Sigmoid colon (tissue), 4 donors: Measurements from ENCODE around the gene SAMD10.
A peak's percentile ranks its signal among the peaks of the same experiment; 100 is the strongest.

Experiments
- EP300 ChIP-seq, 4 donors: sonication (generic); formaldehyde crosslinking; IDR thresholded peaks; one replicate each; pipeline ENCODE4 v1.6.1; 2017; ENCODE audit warnings: antibody characterized with exemption in 4 of 4
- POLR2A ChIP-seq, 2 donors: fragments of 450-650 bp; IDR thresholded peaks; one replicate each; pipeline ENCODE4 v1.6.1; 2016; ENCODE audit warnings: antibody characterized with exemption in 2 of 2, mild to moderate bottlenecking in 2 of 2, moderate library complexity in 2 of 2
- POLR2AphosphoS5 ChIP-seq, 4 donors: sonication (generic); formaldehyde crosslinking; IDR thresholded peaks; one replicate each; pipeline ENCODE4 v1.6.1; 2017; ENCODE audit warnings: antibody characterized with exemption in 4 of 4
- TF ChIP-seq, protein P1 (sequence below), 4 experiments: fragments of 450-650 bp in 3 of 4; fragments of 200-600 bp in 1 of 4; IDR thresholded peaks; one replicate each; pipeline ENCODE4 v1.5.1; 2016 to 2019; ENCODE audit warnings: antibody characterized with exemption in 4 of 4, mild to moderate bottlenecking in 3 of 4, moderate library complexity in 2 of 4

DNA sequence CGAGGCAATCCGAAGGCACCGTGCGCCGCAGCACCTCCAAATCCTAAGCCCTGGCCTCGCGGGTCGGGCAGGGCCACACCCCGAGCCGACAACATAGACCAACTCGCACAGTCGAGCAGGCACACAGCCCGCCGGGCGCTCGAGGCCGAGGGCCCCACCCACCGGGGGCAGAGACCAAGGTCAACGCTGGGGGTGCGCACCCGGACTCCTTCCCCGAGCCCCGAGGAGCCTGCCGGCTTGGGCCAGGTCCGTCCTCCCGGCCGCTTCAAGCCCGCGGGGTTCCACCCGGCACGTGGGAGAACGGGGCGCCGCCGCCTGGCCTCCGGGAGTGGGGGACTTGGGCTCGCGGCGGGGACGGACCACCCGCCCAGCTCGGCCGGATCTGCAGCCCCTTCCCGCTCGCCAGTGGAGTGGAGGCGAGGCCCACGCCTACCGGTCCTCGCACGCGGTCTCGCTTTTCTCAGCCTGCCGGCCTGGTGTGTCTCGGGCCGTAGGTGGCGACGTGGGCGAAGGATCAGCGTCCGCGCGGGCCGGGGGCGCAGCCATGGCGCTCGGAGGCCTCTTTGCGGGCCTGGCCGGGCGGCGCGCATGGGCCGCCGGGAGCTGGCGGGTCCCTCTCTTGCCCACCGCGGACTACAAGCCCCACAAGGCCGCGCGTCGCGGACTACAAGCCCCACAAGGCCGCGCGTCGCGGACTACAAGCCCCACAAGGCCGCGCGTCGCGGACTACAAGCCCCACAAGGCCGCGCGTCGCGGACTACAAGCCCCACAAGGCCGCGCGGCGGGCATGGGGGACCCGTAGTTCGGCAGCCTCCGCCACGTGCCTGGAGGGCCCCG is 23.4 kb downstream of the SAMD10 start, which contains the start of gene UCKL1:
- peak; percentile 53 to 54 for TF ChIP-seq POLR2A (IDR thresholded peaks at IDR 0.05)
- TF ChIP-seq POLR2AphosphoS5 (IDR thresholded peaks at IDR 0.05) = peak; percentile 66 to 94 (median 85)
- TF ChIP-seq, protein P1, sequence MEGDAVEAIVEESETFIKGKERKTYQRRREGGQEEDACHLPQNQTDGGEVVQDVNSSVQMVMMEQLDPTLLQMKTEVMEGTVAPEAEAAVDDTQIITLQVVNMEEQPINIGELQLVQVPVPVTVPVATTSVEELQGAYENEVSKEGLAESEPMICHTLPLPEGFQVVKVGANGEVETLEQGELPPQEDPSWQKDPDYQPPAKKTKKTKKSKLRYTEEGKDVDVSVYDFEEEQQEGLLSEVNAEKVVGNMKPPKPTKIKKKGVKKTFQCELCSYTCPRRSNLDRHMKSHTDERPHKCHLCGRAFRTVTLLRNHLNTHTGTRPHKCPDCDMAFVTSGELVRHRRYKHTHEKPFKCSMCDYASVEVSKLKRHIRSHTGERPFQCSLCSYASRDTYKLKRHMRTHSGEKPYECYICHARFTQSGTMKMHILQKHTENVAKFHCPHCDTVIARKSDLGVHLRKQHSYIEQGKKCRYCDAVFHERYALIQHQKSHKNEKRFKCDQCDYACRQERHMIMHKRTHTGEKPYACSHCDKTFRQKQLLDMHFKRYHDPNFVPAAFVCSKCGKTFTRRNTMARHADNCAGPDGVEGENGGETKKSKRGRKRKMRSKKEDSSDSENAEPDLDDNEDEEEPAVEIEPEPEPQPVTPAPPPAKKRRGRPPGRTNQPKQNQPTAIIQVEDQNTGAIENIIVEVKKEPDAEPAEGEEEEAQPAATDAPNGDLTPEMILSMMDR (IDR thresholded peaks at IDR 0.05) = peak in 1 of 4 experiments; percentile 4
- no peak for TF ChIP-seq EP300 (IDR thresholded peaks at IDR 0.05)
